Suprapubic skin (tissue), 4 donors: Measurements from ENCODE around the gene SCN1A. TPM values are rescaled to one million over a fixed set of nuclear protein-coding genes. Genes with fewer than 3 reads are reported as not detected.

Source experiments
- DNase-seq, 2 donors: peaks; one replicate each; pipeline ENCODE4 v3.0.0-alpha.2; 2019; ENCODE audit warnings: low spot score in 2 of 2
- H3K27ac ChIP-seq: fragments of 200-600 bp; sonication (generic); one replicate; pipeline ENCODE4 v1.5.1; 2019
- H3K27me3 ChIP-seq: fragments of 200-600 bp; sonication (generic); one replicate; pipeline ENCODE4 v1.5.1; 2019
- H3K36me3 ChIP-seq: fragments of 200-600 bp; sonication (generic); one replicate; pipeline ENCODE4 v1.5.1; 2019
- H3K4me1 ChIP-seq: fragments of 200-600 bp; sonication (generic); one replicate; pipeline ENCODE4 v1.5.1; 2019
- H3K4me3 ChIP-seq: fragments of 200-600 bp; sonication (generic); one replicate; pipeline ENCODE4 v1.5.1; 2019; ENCODE audit warnings: mild to moderate bottlenecking
- H3K9me3 ChIP-seq: fragments of 200-600 bp; sonication (generic); one replicate; pipeline ENCODE4 v1.5.1; 2019
- CTCF ChIP-seq, 2 donors: fragments of 200-600 bp in 1 of 2; fragments of 450-650 bp in 1 of 2; sonication (generic) in 1 of 2; IDR thresholded peaks; one replicate each; pipeline ENCODE4 v1.5.1; 2016 to 2019; ENCODE audit warnings: antibody characterized with exemption in 2 of 2, mild to moderate bottlenecking in 1 of 2, moderate library complexity in 1 of 2
- EP300 ChIP-seq: sonication (generic); formaldehyde crosslinking; IDR thresholded peaks from one replicate; pipeline ENCODE4 v1.6.1; 2017; ENCODE audit warnings: antibody characterized with exemption
- POLR2A ChIP-seq, 2 donors: fragments of 450-650 bp; IDR thresholded peaks; one replicate each; pipeline ENCODE4 v1.6.1; 2017; ENCODE audit warnings: antibody characterized with exemption in 2 of 2, mild to moderate bottlenecking in 2 of 2, moderate library complexity in 2 of 2
- POLR2AphosphoS5 ChIP-seq, 3 donors: sonication (generic); formaldehyde crosslinking; IDR thresholded peaks; one replicate each; pipeline ENCODE4 v1.6.1; 2017; ENCODE audit warnings: antibody characterized with exemption in 3 of 3
- WGBS: methylation state at CpG from one replicate; pipeline ENCODE4 v1.1.5; 2018; 5-methylcytosine and 5-hydroxymethylcytosine counted together
- total RNA-seq, 4 donors: library from RNA; depleted of rRNA; stranded (reverse); fragments of >200 nt; gene quantifications; one replicate each; pipeline ENCODE4 v1.1.0, GENCODE V29; 2016

Gene SCN1A
- total RNA-seq, 4 donors from 2014 or later = not detected

GRCh38 chr2:166126007-166126639 is 1.7 kb downstream of the SCN1A start:
- H3K9me3 ChIP-seq = no peaks in the 10 kb centered on the region
- WGBS = 77% methylated on average over 6 of the region's 6 CpGs
- H3K27ac ChIP-seq = no peak overlapping the region

GRCh38 chr2:166125557-166125956 is 2.3 kb downstream of the SCN1A start:
- no peaks in the 10 kb centered on the region for H3K4me1 ChIP-seq
- H3K27me3 ChIP-seq = peaks cover 12% of the 10 kb centered on the region
- DNase-seq = no peak
- H3K4me3 ChIP-seq = no peak overlapping the region
- no peaks in the 10 kb centered on the region for H3K9me3 ChIP-seq
- no peak overlapping the region for H3K27ac ChIP-seq
- no peaks in the 10 kb centered on the region for H3K36me3 ChIP-seq
- no peak for TF ChIP-seq POLR2A (IDR thresholded peaks at IDR 0.05)
- no peak for TF ChIP-seq POLR2AphosphoS5 (IDR thresholded peaks at IDR 0.05)
- no peak for TF ChIP-seq EP300
- WGBS = 88% methylated on average over 2 of the region's 2 CpGs

More at GRCh38 chr2:166126007-166126639, 1.7 kb downstream of the SCN1A start:
- no peak for TF ChIP-seq CTCF (IDR thresholded peaks at IDR 0.05)
- TF ChIP-seq POLR2A (IDR thresholded peaks at IDR 0.05) = no peak
- no peak for TF ChIP-seq POLR2AphosphoS5 (IDR thresholded peaks at IDR 0.05)
- TF ChIP-seq EP300 = no peak
- Histone ChIP-seq H3K27me3 (peaks cover 12% of the 10 kb centered on the region), H3K36me3 (no peaks in the 10 kb centered on the region), H3K4me3 (no peak overlapping the region), H3K4me1 (no peaks in the 10 kb centered on the region)
- DNase-seq = no peak

- H3K27me3 ChIP-seq = no peaks in the 10 kb centered on the region
- no peak overlapping the region for H3K27ac ChIP-seq
- no peaks in the 10 kb centered on the region for H3K9me3 ChIP-seq
- no peak for TF ChIP-seq EP300
- TF ChIP-seq POLR2A (IDR thresholded peaks at IDR 0.05) = no peak
- TF ChIP-seq POLR2AphosphoS5 (IDR thresholded peaks at IDR 0.05) = no peak
- no peak for TF ChIP-seq CTCF (IDR thresholded peaks at IDR 0.05)
- H3K4me3 ChIP-seq = no peak overlapping the region
- H3K4me1 ChIP-seq = no peaks in the 10 kb centered on the region
- 83% methylated on average over 4 of the region's 4 CpGs for WGBS
- H3K36me3 ChIP-seq = no peaks in the 10 kb centered on the region
- no peak for DNase-seq
These were observed 9.6 kb downstream of the SCN1A start for GRCh38 chr2:166118180-166118579.

- H3K27ac ChIP-seq = no peak overlapping the region
- DNase-seq = no peak
- 68% methylated on average over 6 of the region's 6 CpGs for WGBS
- H3K27me3 ChIP-seq = no peaks in the 10 kb centered on the region
- H3K4me1 ChIP-seq = no peaks in the 10 kb centered on the region
- no peak overlapping the region for H3K4me3 ChIP-seq
- H3K9me3 ChIP-seq = no peaks in the 10 kb centered on the region
- TF ChIP-seq POLR2AphosphoS5 (IDR thresholded peaks at IDR 0.05) (no peak), CTCF (IDR thresholded peaks at IDR 0.05) (no peak), EP300 (no peak), POLR2A (IDR thresholded peaks at IDR 0.05) (no peak)
- H3K36me3 ChIP-seq = no peaks in the 10 kb centered on the region
These were observed 10.3 kb downstream of the SCN1A start for GRCh38 chr2:166117491-166117890.

- Histone ChIP-seq H3K4me3 (no peak overlapping the region), H3K36me3 (no peaks in the 10 kb centered on the region), H3K9me3 (no peaks in the 10 kb centered on the region), H3K4me1 (no peaks in the 10 kb centered on the region), H3K27ac (no peak overlapping the region), H3K27me3 (no peaks in the 10 kb centered on the region)
- no peak for TF ChIP-seq POLR2A (IDR thresholded peaks at IDR 0.05)
- TF ChIP-seq EP300 = no peak
- no peak for TF ChIP-seq CTCF (IDR thresholded peaks at IDR 0.05)
- no peak for TF ChIP-seq POLR2AphosphoS5 (IDR thresholded peaks at IDR 0.05)
- 80% methylated on average over 4 of the region's 4 CpGs for WGBS
- DNase-seq = no peak
These were observed 12.2 kb downstream of the SCN1A start for GRCh38 chr2:166115589-166115988.
